Measurements from ENCODE around the gene ARSI. TPM values are rescaled to one million over a fixed set of nuclear protein-coding genes. Genes with fewer than 3 reads are reported as not detected.

The ARSI gene
- polyA plus RNA-seq, 1 of the 3 experiments (the other 2 are of a cell fraction), result 0.20 TPM

GRCh38 chr5:150298701-150299451, 3.8 kb downstream of the ARSI start (continued):
- no peak for TF ChIP-seq SMC3 (IDR thresholded peaks at IDR 0.05; ENCODE audit: low read depth, low read length)
- TF ChIP-seq NFIC (IDR thresholded peaks at IDR 0.05; ENCODE audit: borderline replicate concordance), result no peak; the same call in 1 of the 2 replicates
- no peak for TF ChIP-seq SIN3A (IDR thresholded peaks at IDR 0.05; ENCODE audit: borderline replicate concordance, low read depth, low read length)
- TF ChIP-seq ZBTB33 (IDR thresholded peaks at IDR 0.05; ENCODE audit: borderline replicate concordance, low read depth), result no peak
- no peak for TF ChIP-seq ELF1 (IDR thresholded peaks at IDR 0.05)
- TF ChIP-seq RCOR1 (IDR thresholded peaks at IDR 0.05; ENCODE audit: low read length), result no peak
- TF ChIP-seq POLR2AphosphoS5 (IDR thresholded peaks at IDR 0.05; ENCODE audit: low read depth, low read length), result no peak
- no peak for TF ChIP-seq RAD21 (IDR thresholded peaks at IDR 0.05; ENCODE audit: low read length)
- TF ChIP-seq FOXJ3 (CRISPR knock-in tag; IDR thresholded peaks at IDR 0.05), result no peak

GRCh38 chr5:150297934-150298595, 4.6 kb downstream of the ARSI start:
- WGBS (ENCODE audit: low lambda C conversion rate), result 95% methylated on average over 21 of the region's 31 CpGs
- Histone ChIP-seq H3K4me1 (ENCODE audit: control insufficient read depth in 1 of 2, insufficient read depth in 2 of 2, low read depth in 1 of 2, low read length in 1 of 2) (peaks cover 11 to 20% of the 10 kb centered on the region in 2 experiments; a peak in 3 of 4 replicates), H4K20me1 (ENCODE audit: insufficient read depth) (no peaks in the 10 kb centered on the region), H3K36me3 (replicated peaks in 1 of 2; ENCODE audit: control insufficient read depth in 1 of 2, insufficient read depth in 2 of 2, low read length in 1 of 2) (no peaks in the 10 kb centered on the region), H2AFZ (ENCODE audit: low read depth) (no peak overlapping the region), H3K9me2 (no peaks in the 10 kb centered on the region), H3K79me2 (ENCODE audit: insufficient read depth) (no peaks in the 10 kb centered on the region), H3F3A (replicated peaks; ENCODE audit: insufficient read depth) (peaks cover 14% of the 10 kb centered on the region), H3K9me3 (no peaks in the 10 kb centered on the region), H3K9ac (no peak overlapping the region), H3K27me3 (ENCODE audit: insufficient read depth) (no peaks in the 10 kb centered on the region), H3K4me3 (ENCODE audit: low read depth in 2 of 2, low read length in 1 of 2) (no peak overlapping the region), H3K27ac (ENCODE audit: low read depth in 2 of 2, low read length in 1 of 2) (peak overlapping the region in 1 of 2 experiments; percentile 90; a peak in 1 of 4 replicates), H3K4me2 (no peak overlapping the region)
- ChIA-PET CTCF (interaction anchor here (1.0 to 1.2 kb wide), 2 partner anchors 19 to 52 kb away, joined by 3 read pairs; no protein-coding TSS in a partner anchor), POLR2A (no interaction called here)
- TF ChIP-seq RAD21 (IDR thresholded peaks at IDR 0.05; ENCODE audit: low read length), result no peak
- no peak for DNase-seq

GRCh38 chr5:150297236-150297890, 5.3 kb downstream of the ARSI start:
- H3K9me3 ChIP-seq, result no peaks in the 10 kb centered on the region
- no peak overlapping the region for H3K4me2 ChIP-seq
- H3K27me3 ChIP-seq (ENCODE audit: insufficient read depth), result no peaks in the 10 kb centered on the region
- peaks cover 14% of the 10 kb centered on the region for H3F3A ChIP-seq (replicated peaks; ENCODE audit: insufficient read depth)
- DNase-seq, result no peak
- H3K9me2 ChIP-seq, result no peaks in the 10 kb centered on the region
- H3K9ac ChIP-seq, result no peak overlapping the region
- H3K27ac ChIP-seq (ENCODE audit: low read depth in 2 of 2, low read length in 1 of 2), result no peak overlapping the region
- no peaks in the 10 kb centered on the region for H4K20me1 ChIP-seq (ENCODE audit: insufficient read depth)
- H3K36me3 ChIP-seq (replicated peaks in 1 of 2; ENCODE audit: control insufficient read depth in 1 of 2, insufficient read depth in 2 of 2, low read length in 1 of 2), result no peaks in the 10 kb centered on the region
- H3K4me3 ChIP-seq (ENCODE audit: low read depth in 2 of 2, low read length in 1 of 2), result no peak overlapping the region
- H3K4me1 ChIP-seq (ENCODE audit: control insufficient read depth in 1 of 2, insufficient read depth in 2 of 2, low read depth in 1 of 2, low read length in 1 of 2), result peaks cover 14 to 16% of the 10 kb centered on the region in 2 experiments; a peak in 3 of 4 replicates
- H2AFZ ChIP-seq (ENCODE audit: low read depth), result no peak overlapping the region
- no peaks in the 10 kb centered on the region for H3K79me2 ChIP-seq (ENCODE audit: insufficient read depth)
- WGBS (ENCODE audit: low lambda C conversion rate), result 95% methylated on average over 18 of the region's 36 CpGs
- CTCF ChIA-PET, result no interaction called here
- POLR2A ChIA-PET, result interaction anchor here (0.6 kb wide), 1 partner anchor 806 kb away, joined by 3 read pairs; no protein-coding TSS in a partner anchor
- TF ChIP-seq TCF12 (IDR thresholded peaks at IDR 0.05), result no peak
- no peak for TF ChIP-seq JUND (IDR thresholded peaks at IDR 0.05)
- no peak for TF ChIP-seq EP300 (IDR thresholded peaks at IDR 0.05; ENCODE audit: borderline replicate concordance in 1 of 2, low read depth in 1 of 2, low read length in 1 of 2)
- no peak for TF ChIP-seq CTCF (IDR thresholded peaks at IDR 0.05)
- TF ChIP-seq TEAD4 (IDR thresholded peaks at IDR 0.05; ENCODE audit: borderline replicate concordance, insufficient read depth), result no peak
- no peak for TF ChIP-seq RCOR1 (IDR thresholded peaks at IDR 0.05; ENCODE audit: low read length)
- no peak for TF ChIP-seq USF1 (IDR thresholded peaks at IDR 0.05; ENCODE audit: borderline replicate concordance, low read depth)
- TF ChIP-seq RFX5 (IDR thresholded peaks at IDR 0.05; ENCODE audit: low read length), result no peak
- no peak for TF ChIP-seq POLR2AphosphoS5 (IDR thresholded peaks at IDR 0.05; ENCODE audit: low read depth, low read length)
- TF ChIP-seq EZH2phosphoT487 (IDR thresholded peaks at IDR 0.05; ENCODE audit: borderline replicate concordance, low read depth), result no peak
- TF ChIP-seq FOXJ3 (CRISPR knock-in tag; IDR thresholded peaks at IDR 0.05), result no peak
- no peak for TF ChIP-seq FOSL2 (IDR thresholded peaks at IDR 0.05; ENCODE audit: borderline replicate concordance, low read depth)
- TF ChIP-seq RXRA (IDR thresholded peaks at IDR 0.05; ENCODE audit: borderline replicate concordance, low read depth), result no peak
